ENCODE results near the gene ALDOC. TPM values are rescaled to one million over a fixed set of nuclear protein-coding genes. Genes with fewer than 3 reads are reported as not detected.

Gene ALDOC
- total RNA-seq, 1 experiment from 2014 or later, result 53.2 TPM

- Mint-ChIP-seq H3K9me3 (no peaks in the 10 kb centered on the region), H3K4me3 (no peak within 1 kb of the TSS), H3K27ac (peak within 1 kb of the TSS in 2 of 3 experiments; percentile 46 to 64; a peak in 3 of 7 replicates), H3K4me1 (no peaks in the 10 kb centered on the region), H3K36me3 (ENCODE audit: insufficient read depth in 1 of 3, low read depth in 3 of 3) (peaks cover 36 to 94% (median 83%) of the 10 kb centered on the region in 3 experiments; a peak in 6 of 7 replicates), H3K27me3 (ENCODE audit: low read depth) (no peaks in the 10 kb centered on the region)
- Histone ChIP-seq H2BK20ac (ENCODE audit: low read depth, low read length, poor library complexity, severe bottlenecking) (no peak within 1 kb of the TSS), H3K56ac (ENCODE audit: insufficient read length, low read depth, low read length) (no peak within 1 kb of the TSS), H3K23ac (ENCODE audit: insufficient read length, low read depth, low read length) (no peak within 1 kb of the TSS), H3K27ac (ENCODE audit: insufficient read length, low read depth, low read length) (no peak within 1 kb of the TSS), H4K5ac (ENCODE audit: insufficient read length, low read depth, low read length) (no peak within 1 kb of the TSS), H4K20me1 (ENCODE audit: control insufficient read depth, insufficient read depth, insufficient read length) (no peaks in the 10 kb centered on the region), H3K18ac (ENCODE audit: insufficient read length, low read depth, low read length) (no peak within 1 kb of the TSS), H3K79me2 (ENCODE audit: insufficient read depth, low read length) (no peaks in the 10 kb centered on the region), H2AFZ (ENCODE audit: low read length) (no peak within 1 kb of the TSS), H4K8ac (replicated peaks; ENCODE audit: insufficient read length, low read depth, low read length) (no peak within 1 kb of the TSS), H3K4ac (ENCODE audit: low read depth, low read length) (no peak within 1 kb of the TSS), H3K14ac (ENCODE audit: insufficient read depth, low read length) (no peak within 1 kb of the TSS), H2BK15ac (ENCODE audit: low read depth, low read length) (no peak within 1 kb of the TSS), H3K4me1 (ENCODE audit: insufficient read depth, low read length) (no peaks in the 10 kb centered on the region), H3T11ph (ENCODE audit: low read length) (no peak within 1 kb of the TSS), H4K91ac (ENCODE audit: insufficient read length, low read depth, low read length) (no peak within 1 kb of the TSS), H3K9ac (ENCODE audit: extremely low read depth, insufficient read length, low read length) (no peak within 1 kb of the TSS), H3K4me2 (ENCODE audit: insufficient read depth, insufficient read length, low read length) (no peak within 1 kb of the TSS), H3K27me3 (ENCODE audit: insufficient read depth, low read length) (no peaks in the 10 kb centered on the region), H3K9me3 (ENCODE audit: control insufficient read depth, low read depth, low read length) (no peaks in the 10 kb centered on the region), H2BK12ac (ENCODE audit: insufficient read length, low read depth, low read length) (no peak within 1 kb of the TSS), H3K79me1 (ENCODE audit: insufficient read depth, low read depth, low read length, poor library complexity, severe bottlenecking) (no peaks in the 10 kb centered on the region), H2AK5ac (ENCODE audit: insufficient read length, low read length) (no peak within 1 kb of the TSS), H2BK5ac (ENCODE audit: insufficient read length, low read length) (no peak within 1 kb of the TSS), H2BK120ac (ENCODE audit: low read depth, low read length, poor library complexity, severe bottlenecking) (no peak within 1 kb of the TSS), H3K23me2 (ENCODE audit: insufficient read length, low read depth, low read length, poor library complexity, severe bottlenecking) (no peaks in the 10 kb centered on the region)
- no peak for DNase-seq
- WGBS (ENCODE audit: extremely low coverage, insufficient read length, low lambda C conversion rate), result no CpG with 5 or more reads among the region's 5 CpGs
- TF ChIP-seq, protein P1, sequence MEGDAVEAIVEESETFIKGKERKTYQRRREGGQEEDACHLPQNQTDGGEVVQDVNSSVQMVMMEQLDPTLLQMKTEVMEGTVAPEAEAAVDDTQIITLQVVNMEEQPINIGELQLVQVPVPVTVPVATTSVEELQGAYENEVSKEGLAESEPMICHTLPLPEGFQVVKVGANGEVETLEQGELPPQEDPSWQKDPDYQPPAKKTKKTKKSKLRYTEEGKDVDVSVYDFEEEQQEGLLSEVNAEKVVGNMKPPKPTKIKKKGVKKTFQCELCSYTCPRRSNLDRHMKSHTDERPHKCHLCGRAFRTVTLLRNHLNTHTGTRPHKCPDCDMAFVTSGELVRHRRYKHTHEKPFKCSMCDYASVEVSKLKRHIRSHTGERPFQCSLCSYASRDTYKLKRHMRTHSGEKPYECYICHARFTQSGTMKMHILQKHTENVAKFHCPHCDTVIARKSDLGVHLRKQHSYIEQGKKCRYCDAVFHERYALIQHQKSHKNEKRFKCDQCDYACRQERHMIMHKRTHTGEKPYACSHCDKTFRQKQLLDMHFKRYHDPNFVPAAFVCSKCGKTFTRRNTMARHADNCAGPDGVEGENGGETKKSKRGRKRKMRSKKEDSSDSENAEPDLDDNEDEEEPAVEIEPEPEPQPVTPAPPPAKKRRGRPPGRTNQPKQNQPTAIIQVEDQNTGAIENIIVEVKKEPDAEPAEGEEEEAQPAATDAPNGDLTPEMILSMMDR (conservative IDR thresholded peaks at IDR 0.05), result no peak
These were observed 37.3 kb upstream of the ALDOC start, which contains the start of gene RSKR for GRCh38 chr17:28613931-28614381. Gene RSKR, minus strand, starts transcription at chr17:28614185. Its CDS starts 24 bp downstream, at chr17:28614161.

All from H9 (cell line).